HG02763 (cell line): ENCODE measurements around the gene RAD51B.
A peak's percentile ranks its signal among the peaks of the same experiment; 100 is the strongest.

Experiments used
- ATAC-seq: cut with Tn5 transposase; IDR thresholded peaks from one replicate; pipeline ENCODE4 v1.9.1; 2021; ENCODE audit warnings: mild to moderate bottlenecking, moderate library complexity; ENCODE audit not compliant: unreplicated experiment

Gene RAD51B

DNA sequence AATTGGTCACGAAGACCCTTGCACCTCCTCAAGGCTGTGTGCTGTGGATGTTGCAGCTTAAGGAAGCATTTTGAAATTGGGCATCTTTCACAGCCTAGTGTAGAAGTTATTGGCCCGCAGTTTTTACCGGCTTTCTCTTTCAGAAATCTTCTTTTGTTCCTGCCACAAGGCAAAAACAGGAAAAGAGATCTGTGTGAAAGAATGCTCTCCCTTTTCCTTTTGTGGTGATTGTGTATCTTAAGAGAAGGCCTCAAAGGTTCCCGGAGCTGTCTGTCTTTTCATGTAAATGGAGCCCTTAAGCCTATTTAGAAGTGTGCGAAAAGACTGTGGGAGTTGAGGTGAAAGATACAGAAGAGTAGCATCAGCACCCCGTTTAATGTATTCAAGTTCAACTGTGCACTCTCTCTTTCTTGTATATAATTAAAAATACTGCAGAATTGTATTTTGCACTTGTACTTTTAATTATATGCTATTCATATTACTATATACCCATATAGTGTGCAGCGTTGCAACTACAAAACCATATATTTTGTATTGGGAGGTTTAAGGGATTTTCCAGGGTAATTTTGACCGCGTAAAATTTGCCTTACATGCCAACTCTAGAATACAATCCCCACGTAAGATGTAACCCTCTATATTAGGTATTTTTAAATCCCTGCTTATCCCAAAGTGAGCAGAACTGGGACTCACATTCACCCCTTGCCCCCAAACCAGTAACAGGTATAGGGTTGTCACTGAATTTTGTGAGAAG is 441.7 kb downstream of the RAD51B start:
- no peak for ATAC-seq

DNA sequence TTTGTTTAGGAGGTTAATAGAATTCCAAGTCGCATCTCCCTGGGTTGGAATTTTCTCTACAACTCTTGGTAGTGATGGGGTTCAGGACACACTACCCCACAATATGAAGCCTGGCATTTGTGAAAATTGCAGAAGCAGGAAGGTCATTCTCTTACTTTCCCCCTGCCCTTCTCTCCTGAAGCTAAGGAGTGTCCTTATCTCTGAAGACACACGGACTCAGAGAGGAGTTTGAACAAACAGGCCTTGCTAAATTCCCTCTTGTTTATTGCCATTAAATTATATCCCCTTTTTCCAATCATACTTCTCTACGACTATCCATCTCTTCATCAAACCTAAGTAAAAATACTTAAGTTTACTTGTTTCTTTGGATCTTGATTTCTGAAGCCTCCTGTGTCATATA is 443.0 kb downstream of the RAD51B start:
- ATAC-seq: no peak

DNA sequence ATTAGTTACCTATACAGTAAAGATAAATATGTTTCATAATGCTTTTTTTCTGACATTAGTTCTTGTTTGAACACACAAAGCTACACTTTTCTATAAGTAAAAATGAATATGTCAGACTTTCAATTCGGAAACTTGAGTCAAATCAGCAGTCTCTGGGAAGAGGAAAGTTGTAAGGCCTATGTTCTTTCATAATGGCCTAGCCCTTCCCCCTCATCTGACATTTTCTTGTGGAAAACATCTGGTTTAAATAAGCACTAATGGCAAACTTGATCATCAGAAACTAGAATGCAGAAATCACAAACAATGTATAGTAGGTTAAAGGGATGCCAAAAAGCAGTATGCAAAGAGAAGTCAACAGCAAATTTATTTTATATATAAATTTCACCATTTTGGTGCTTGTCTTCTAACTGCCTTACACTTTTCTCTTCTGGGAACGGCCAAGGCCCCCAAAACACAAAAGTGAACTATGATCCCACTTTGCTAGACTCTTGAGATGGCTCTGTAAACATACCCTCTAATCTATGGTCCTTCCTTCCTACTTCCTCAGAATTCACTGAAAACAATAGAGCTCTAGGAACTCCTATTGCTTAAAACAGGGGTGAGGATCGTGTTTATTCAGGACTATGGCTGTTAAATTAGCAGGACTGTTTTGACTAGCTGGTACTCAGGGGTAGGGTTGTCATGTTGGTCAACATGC is 444.1 kb downstream of the RAD51B start:
- no peak for ATAC-seq

DNA sequence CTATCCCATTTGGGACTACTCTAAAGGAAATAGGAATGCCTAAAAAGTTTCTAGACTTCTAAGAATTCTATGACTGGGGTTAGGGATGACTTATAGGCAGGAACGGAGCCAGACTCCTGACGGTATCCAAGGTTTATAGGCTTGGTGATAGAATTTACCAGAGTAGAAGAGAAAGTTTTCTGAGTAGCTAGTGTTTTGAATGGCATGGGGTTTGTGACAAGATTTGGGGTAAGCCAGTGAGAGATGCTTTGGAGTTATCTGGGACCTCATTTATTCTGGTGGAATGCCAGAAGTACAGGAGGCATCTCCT is 444.6 kb downstream of the RAD51B start:
- no peak for ATAC-seq

DNA sequence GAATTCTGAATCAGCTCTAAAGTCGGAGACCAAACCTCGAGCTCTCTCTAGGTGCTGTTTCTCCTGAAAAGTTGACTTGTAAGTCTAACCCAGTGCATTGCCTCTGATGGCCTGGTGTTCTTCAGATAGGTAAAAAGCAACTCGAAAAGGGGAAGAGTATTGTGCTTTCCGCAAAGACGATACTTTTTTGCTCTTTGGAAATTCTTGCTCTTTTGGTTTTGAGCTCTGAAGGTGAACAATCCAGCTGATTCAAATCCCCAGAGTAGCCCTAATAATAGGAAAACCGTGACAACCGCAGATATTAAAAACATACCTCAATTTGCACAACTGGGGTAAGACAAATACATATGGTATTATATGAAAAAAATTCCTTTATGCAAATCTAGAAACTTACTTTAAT is 447.4 kb downstream of the RAD51B start:
- ATAC-seq: no peak

DNA sequence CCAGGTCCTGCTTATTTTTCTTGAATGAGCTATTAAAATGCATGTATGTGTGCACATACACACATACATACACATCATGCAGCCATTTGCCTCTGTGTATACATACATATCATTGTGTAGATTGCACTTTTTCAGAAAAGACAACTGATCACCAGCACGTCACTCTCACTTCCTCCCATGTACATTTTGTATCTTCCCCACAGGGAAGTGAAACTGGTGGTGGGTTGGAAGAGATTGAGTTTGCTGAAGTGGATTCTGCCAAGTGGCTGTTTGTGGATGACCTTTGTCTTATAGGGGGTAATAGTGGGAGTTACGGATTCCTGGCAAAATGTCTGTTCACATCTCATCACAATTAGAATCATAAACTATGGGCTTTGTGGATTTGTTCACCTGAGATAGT is 448.6 kb downstream of the RAD51B start:
- ATAC-seq: peak; percentile 46

DNA sequence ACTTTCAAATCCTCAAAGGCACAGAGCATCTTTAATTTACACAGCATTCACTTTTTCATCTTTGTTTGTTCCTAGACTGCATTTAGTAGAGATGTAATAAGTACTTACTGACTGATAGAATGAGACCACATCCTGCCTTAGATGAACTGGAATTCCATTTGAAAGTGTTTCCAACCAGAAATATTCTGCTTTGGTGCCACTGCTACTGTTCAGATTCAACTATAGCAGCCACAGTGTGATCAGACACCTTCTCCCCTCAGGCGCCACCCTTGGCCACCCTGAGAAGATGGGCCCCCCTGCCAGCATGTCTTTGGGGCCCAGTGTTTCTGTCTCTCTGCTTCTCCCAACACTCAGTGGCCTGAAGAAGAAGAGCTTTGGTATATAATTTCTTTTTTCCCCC is 449.1 kb downstream of the RAD51B start:
- ATAC-seq: peak; percentile 1

DNA sequence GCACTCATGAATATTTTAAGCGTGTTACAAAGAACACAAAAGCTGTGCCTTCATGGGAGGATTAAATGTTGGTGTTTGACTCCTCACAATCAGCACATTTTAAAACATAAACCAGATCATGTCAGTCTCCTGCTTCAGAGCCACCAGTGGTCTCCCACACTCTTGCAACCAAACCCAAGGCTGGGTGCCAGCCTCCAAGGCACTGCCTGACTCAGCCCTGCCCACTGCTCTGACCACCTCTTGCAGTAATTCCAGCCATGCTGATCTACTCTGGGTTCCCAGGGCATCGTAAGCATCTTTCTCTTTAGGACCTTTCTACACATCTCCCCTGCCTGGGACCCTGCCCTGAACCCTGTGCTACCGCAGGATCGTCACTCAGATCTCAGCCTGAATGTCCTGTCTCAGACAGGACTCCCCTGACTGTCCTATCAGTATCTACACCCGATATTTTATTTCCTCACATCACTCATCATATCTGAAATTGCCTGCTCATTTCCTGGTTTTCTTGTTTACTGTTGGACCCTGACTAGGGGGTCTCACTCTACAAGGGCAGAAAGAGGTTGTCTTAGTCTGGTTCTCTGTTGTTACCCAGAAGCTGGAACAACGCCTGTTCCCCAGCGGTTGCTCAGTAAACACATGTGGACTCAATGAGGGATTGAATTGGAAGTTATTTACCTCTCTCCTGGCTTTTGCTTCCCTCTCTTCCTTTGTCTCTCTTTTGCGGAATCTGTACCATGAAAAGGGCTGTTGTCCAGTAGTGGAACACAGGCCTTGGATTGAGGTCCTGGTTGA is 449.8 kb downstream of the RAD51B start:
- no peak for ATAC-seq

DNA sequence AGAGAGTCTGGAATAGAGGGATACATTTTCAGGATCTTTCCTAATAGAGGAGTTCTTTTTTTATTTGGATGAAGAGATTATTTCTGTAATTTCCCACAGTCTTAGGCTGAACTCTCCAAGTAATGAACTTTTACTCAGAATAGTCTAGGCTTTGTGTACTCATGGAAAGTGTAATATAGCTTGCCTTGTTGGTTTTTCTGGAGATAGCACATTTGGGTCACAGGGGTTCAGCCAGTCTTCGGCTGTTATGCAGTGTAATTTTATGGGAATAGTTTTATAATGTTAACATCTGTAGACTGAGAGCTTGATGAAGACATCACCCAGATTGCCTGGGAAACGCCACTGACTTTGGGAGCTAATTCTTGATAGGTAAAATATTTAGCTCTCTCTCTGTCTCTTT is 450.8 kb downstream of the RAD51B start:
- ATAC-seq: no peak

DNA sequence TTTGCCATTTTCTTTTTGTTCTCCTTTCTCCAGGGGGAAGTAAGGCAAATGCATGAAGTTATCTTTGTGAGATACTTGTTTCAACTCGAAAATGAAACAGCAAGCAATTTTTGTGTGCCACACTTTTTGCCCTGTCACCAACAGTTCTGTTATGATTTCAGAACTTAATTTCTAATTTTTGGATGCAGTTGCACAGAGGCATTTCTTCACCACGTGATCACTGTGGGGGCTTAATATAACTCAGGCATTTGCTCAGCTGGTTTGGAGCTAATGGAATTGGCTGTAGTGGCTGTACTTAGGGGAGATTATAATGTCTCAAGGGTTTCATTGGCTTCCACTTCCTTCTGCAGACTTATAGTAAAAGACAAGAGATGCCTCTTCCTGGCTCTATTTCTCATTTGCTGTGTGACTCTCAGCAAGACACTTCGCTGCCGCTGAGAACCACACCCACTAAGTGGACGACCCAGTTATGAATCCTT is 452.4 kb downstream of the RAD51B start:
- no peak for ATAC-seq

DNA sequence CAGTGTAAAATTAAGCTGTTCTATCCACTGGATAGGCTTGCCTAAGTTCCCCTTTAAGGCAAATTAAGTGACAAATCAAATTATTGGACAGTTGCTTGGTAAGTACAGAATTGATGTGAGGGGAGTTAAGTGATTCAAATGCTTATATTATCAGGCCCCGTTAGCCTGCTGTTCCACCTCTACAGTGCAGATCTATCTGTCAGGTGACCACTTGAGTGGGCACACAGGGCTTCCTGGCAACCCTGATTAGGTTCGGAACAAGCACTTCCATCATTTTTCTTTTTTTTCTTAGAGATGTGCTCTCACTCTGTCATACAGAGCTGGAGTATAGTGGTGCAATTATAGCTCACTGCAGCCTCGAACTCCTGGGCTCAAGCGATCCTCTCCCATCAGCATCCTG is 453.8 kb downstream of the RAD51B start:
- ATAC-seq: no peak

DNA sequence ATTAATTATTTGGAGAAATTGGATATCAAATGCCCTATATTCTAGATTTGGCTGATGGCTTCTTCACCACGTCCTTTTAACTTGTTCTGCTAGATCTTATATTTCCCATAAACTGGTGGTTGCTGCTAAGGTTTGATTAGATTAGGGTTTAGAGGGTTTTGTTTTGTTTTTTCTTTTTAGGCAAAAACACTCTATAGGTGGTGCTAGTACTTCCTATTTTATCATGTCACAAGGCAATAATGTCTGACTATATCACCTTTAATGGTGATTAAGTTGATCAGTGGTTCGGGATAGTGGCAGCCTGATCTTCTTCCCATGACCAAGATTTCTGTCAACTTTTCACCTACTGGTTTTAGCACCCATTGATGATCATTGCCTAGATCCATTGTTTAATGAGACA is 455.1 kb downstream of the RAD51B start:
- no peak for ATAC-seq

DNA sequence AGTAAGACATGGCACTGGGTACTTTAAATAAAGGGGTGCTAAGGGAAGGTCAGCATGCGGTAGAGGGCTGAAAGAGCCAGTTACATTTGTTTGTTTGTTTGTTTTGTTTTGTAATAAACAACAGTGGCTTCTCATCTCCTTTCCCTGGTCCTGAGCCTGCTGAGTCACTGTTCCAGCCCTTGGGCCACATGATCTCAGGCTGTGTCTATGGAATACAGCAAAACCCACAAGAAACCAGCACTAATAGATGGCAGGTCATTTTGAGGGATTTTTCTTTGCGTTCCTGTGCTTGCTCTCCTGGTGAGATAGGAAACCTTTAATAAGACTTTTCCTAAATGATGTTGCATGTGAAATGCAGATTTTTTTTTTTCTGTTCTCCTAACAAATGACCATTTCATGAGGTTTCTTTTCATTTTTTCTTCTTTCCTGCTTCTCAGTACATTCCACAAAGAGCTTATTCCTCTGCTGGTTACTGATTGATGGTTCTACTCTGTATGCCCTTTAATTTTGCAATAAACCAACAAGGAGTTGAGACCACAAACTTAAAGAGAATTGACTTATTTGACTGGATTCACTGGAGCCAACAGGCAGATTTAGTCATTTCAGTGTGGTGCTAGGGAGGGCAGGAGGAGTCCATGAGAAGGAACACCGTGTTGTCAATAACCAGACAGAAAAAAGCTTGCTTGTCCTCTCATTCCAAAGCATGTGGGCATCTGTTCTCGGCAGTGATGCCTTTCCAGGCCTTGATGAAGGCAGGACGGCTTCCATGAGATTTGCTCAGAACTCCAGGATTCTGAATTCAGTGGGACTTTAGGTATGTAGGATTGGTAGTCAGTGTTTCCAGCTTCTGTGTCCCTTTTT is 459.2 kb downstream of the RAD51B start:
- no peak for ATAC-seq

DNA sequence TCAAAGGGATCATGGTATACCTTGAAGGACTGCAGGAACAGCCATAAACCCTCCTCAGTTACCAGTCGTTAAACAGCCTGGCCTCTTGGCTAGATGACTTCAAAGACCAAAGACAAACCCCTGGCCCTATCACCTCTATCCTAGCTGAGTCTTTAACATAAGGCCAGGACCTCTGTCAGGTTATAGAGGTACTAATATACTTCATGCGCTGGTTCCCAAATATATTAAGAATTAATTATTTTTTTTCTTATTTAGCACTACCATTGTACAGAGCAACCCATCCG is 459.8 kb downstream of the RAD51B start:
- ATAC-seq: no peak

DNA sequence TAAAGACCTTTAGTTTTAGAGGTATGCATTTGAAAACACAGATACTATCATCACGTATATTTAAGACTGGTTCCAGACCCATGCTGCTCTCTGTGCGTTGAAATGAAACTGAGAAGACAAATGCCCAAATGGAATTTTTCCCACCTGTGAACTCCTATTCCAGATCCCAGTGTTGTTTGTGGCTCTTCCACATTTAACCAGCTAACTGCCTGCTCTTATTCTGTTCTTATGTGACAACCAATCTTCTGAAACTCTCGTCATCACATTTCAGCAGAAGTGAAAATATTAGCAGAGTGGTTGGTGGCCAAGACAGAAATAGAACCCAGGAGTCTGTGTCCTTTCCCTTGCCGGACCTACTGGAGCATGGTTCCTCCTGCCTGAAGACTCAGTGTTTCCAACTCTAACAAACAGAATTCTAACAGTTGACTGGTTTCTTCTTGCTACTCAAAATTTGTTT is 460.2 kb downstream of the RAD51B start:
- peak; percentile 34 for ATAC-seq

DNA sequence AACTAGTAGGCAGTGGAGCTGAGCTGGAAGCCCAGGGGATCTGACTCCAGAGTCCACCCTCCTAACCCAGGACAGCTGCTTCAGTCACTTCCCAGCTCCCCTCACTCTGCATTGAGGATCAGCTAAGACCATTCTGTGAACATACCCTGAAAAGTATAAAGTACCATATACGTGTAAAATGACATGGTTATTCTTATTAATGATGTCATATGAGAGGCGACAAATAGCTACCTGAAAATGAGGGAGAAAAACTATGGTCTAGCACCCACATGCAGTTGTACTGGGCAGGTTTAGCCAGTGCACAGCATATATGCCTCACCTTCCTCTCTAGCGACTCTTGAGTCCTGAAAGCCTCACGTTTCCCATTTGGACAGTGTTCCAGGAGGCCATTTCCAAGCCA is 461.9 kb downstream of the RAD51B start:
- no peak for ATAC-seq

DNA sequence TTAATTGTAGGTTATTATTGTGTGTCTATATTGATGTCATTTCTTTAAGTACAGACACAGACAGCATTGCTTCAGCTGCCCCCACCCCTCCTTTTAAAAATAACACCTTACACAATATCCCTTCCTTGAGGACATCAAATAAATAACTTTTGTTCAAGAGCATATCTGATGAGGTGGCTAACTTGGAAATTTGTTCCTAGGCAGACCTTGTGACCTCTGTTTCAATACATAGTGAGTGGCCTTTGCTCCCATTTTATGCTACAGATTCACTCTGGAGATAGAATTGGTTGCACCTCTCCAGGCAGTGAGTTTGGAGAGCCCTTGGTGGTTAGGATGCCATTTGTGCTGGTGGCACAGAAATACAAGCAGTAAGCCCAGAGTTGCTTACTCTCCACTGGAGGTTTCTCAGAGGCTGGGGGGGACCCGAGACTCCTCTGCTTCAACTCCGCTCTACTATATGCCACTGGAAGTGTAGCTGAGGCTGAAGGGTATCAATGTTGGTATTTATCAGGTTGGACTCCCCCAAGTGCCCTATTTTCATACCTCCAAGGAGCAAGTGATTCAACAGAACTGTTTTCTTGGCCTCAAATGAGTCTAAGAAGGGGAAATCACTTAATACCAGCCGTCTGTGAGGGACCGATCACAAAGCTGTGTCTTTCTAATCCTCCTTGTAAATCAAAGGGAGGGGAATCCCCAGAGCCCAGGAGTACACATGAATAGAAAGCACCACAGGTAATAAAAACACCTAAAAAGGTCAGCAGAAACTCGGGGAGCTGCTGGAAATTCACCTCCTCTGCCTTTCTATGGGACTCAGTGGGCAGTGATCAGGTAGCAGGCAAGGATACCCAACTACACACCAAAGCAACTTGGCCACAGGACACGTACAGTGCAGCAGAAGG is 463.1 kb downstream of the RAD51B start:
- peak; percentile 12 for ATAC-seq

DNA sequence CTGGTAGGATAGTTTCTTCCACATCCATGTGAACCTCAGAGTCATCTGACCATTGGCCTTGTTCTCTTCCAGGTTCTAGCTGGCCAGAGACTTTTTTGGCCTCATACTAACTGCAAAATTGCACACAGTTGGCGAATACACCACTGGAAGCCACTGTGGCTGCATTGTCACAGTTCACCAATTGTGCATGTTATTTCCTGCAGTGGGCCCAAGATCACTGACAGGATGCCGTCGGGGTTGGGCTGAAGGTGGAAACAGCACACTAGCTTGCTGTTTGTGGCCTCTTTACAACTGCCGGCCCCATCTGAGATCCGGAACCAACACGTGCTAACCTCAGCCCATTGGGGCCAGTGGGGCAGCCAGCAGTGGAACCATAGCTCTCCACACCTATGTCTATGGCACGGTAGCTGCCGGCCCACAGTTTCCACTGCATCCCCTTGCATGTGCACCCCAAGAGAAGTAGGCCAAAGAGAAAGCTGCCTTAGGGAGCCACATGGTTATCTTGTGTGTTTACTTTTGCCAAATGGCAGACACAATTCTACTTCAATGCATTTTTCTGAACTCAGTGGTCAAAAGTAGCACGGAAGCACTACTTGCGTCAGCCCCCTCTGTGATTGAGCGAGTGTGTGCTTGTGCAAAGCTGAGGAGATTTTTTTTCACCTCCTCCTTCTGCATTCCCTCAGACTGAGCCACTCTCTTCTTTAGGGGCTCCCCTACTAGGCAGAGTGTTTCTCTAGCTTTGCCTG is 464.0 kb downstream of the RAD51B start:
- ATAC-seq: peak; percentile 39

DNA sequence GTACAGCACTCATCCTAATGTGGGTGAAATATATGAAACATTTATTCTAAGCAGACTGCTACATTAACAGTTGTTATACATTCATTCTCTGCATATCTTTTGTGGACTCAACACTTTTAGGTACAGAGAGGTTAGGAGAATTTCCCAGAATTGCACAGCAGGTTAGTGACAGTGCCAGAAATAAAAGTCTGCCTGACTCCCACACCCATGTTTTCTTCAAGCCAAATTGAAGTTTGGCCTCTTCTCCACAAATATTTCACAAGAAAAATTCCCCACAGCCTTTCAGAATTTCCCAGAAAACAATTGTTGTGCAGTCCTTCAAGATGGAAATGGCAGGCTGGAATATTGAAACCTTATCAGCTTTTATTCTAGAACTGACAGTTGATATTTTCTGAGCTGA is 464.8 kb downstream of the RAD51B start:
- ATAC-seq: no peak
